Measurements from ENCODE around the gene ZFP90. TPM values are rescaled to one million over a fixed set of nuclear protein-coding genes. Genes with fewer than 3 reads are reported as not detected.

ZFP90 gene
- total RNA-seq, 1 donor from 2014 or later, result 41.3 TPM

DNA sequence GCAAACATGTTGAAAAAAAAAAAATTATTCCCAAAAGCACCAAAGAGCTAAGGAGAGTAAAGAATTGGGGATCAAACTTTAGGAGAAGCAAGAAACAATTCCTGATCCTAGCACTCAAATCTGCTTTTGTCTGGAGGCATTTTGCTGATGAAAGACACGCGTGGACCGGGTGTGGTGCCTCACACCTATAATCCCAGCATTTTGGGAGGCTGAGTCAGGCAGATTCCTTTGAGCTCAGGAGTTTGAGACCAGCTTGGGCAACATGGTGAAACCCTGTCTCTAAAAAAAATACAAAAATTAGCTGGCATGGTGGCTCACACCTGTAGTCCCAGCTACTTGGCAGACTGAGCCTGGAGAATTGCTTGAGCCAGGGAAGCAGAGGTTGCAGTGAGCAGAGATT is 35.4 kb downstream of the ZFP90 start:
- H3K4me3 ChIP-seq, result no peak overlapping the region
- intact Hi-C loops (cut with DNase I), result loop anchor here (10.0 kb wide), 1 partner anchor 120 kb away; no protein-coding TSS in a partner anchor
- H3K27me3 ChIP-seq, result no peaks in the 10 kb centered on the region
- no peak for DNase-seq (ENCODE audit: extremely low spot score in 2 of 2)
- peaks cover 51% of the 10 kb centered on the region for H3K9me3 ChIP-seq
- TF ChIP-seq, protein P1, sequence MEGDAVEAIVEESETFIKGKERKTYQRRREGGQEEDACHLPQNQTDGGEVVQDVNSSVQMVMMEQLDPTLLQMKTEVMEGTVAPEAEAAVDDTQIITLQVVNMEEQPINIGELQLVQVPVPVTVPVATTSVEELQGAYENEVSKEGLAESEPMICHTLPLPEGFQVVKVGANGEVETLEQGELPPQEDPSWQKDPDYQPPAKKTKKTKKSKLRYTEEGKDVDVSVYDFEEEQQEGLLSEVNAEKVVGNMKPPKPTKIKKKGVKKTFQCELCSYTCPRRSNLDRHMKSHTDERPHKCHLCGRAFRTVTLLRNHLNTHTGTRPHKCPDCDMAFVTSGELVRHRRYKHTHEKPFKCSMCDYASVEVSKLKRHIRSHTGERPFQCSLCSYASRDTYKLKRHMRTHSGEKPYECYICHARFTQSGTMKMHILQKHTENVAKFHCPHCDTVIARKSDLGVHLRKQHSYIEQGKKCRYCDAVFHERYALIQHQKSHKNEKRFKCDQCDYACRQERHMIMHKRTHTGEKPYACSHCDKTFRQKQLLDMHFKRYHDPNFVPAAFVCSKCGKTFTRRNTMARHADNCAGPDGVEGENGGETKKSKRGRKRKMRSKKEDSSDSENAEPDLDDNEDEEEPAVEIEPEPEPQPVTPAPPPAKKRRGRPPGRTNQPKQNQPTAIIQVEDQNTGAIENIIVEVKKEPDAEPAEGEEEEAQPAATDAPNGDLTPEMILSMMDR (IDR thresholded peaks at IDR 0.05), result no peak
- TF ChIP-seq POLR2AphosphoS5 (IDR thresholded peaks at IDR 0.05; ENCODE audit: insufficient read depth in 1 of 2, low read depth in 1 of 2) (no peak), POLR2A (IDR thresholded peaks at IDR 0.05) (no peak)
- H3K4me1 ChIP-seq, result no peaks in the 10 kb centered on the region
- no peak overlapping the region for H3K27ac ChIP-seq
- H3K36me3 ChIP-seq, result no peaks in the 10 kb centered on the region

GRCh38 chr16:68575082-68575481 is 36.0 kb downstream of the ZFP90 start:
- DNase-seq (ENCODE audit: extremely low spot score in 2 of 2), result no peak
- peaks cover 51% of the 10 kb centered on the region for H3K9me3 ChIP-seq
- H3K27ac ChIP-seq, result no peak overlapping the region
- H3K4me3 ChIP-seq, result no peak overlapping the region
- H3K27me3 ChIP-seq, result no peaks in the 10 kb centered on the region
- no peaks in the 10 kb centered on the region for H3K36me3 ChIP-seq
- TF ChIP-seq, protein P1 (IDR thresholded peaks at IDR 0.05), result no peak
- TF ChIP-seq POLR2A (IDR thresholded peaks at IDR 0.05), result no peak
- TF ChIP-seq POLR2AphosphoS5 (IDR thresholded peaks at IDR 0.05; ENCODE audit: insufficient read depth in 1 of 2, low read depth in 1 of 2), result no peak
- intact Hi-C loops (cut with DNase I), result loop anchor here (10.0 kb wide), 1 partner anchor 120 kb away; no protein-coding TSS in a partner anchor
- no peaks in the 10 kb centered on the region for H3K4me1 ChIP-seq

- TF ChIP-seq POLR2AphosphoS5 (IDR thresholded peaks at IDR 0.05; ENCODE audit: insufficient read depth in 1 of 2, low read depth in 1 of 2), result no peak
- TF ChIP-seq, protein P1 (IDR thresholded peaks at IDR 0.05), result no peak
- TF ChIP-seq POLR2A (IDR thresholded peaks at IDR 0.05), result no peak
- peaks cover 37% of the 10 kb centered on the region for H3K9me3 ChIP-seq
- H3K36me3 ChIP-seq, result no peaks in the 10 kb centered on the region
- no peak overlapping the region for H3K4me3 ChIP-seq
- H3K27me3 ChIP-seq, result no peaks in the 10 kb centered on the region
- no peaks in the 10 kb centered on the region for H3K4me1 ChIP-seq
- intact Hi-C loops (cut with DNase I), result loop anchor here (10.0 kb wide), 1 partner anchor 117 kb away; no protein-coding TSS in a partner anchor
- DNase-seq (ENCODE audit: extremely low spot score in 2 of 2), result no peak
- H3K27ac ChIP-seq, result no peak overlapping the region
Observed at GRCh38 chr16:68577352-68577853, 38.3 kb downstream of the ZFP90 start.

GRCh38 chr16:68590201-68590994 is 51.3 kb downstream of the ZFP90 start:
- H3K9me3 ChIP-seq, result no peaks in the 10 kb centered on the region
- DNase-seq (ENCODE audit: extremely low spot score in 2 of 2), result no peak
- no peaks in the 10 kb centered on the region for H3K4me1 ChIP-seq
- no peaks in the 10 kb centered on the region for H3K27me3 ChIP-seq
- H3K36me3 ChIP-seq, result no peaks in the 10 kb centered on the region
- TF ChIP-seq, protein P1 (IDR thresholded peaks at IDR 0.05), result peak; percentile 22 to 52 (median 39)
- no peak for TF ChIP-seq POLR2AphosphoS5 (IDR thresholded peaks at IDR 0.05; ENCODE audit: insufficient read depth in 1 of 2, low read depth in 1 of 2)
- no peak overlapping the region for H3K4me3 ChIP-seq
- intact Hi-C loops (cut with DNase I), result no loop called here
- H3K27ac ChIP-seq, result no peak overlapping the region

Data from vagina (tissue), 2 donors.